WERI-Rb-1 (cell line): ENCODE measurements around the gene OR10G2.

Experiments used
- DNase-seq: peaks from one replicate; pipeline ENCODE4 v3.0.0-alpha.2; 2020
- H3K27ac ChIP-seq: fragments of 250-450 bp; sonication (Bioruptor Pico); 2 replicates; pipeline ENCODE4 v1.5.1; 2020; ENCODE audit warnings: mild to moderate bottlenecking, moderate library complexity
- H3K27me3 ChIP-seq: fragments of 250-450 bp; sonication (Bioruptor Pico); 2 replicates; pipeline ENCODE4 v1.5.1; 2021; ENCODE audit warnings: mild to moderate bottlenecking, low read depth, moderate library complexity; ENCODE audit not compliant: insufficient read depth, severe bottlenecking
- H3K36me3 ChIP-seq: fragments of 250-450 bp; sonication (Bioruptor Pico); 2 replicates; pipeline ENCODE4 v1.5.1; 2020; ENCODE audit warnings: mild to moderate bottlenecking, moderate library complexity
- H3K4me3 ChIP-seq: 2 replicates; pipeline ENCODE4 v1.5.1; 2011; ENCODE audit warnings: low read depth, mild to moderate bottlenecking, control low read depth, low read length
- H3K9me3 ChIP-seq: fragments of 250-450 bp; sonication (Bioruptor Pico); 2 replicates; pipeline ENCODE4 v1.5.1; 2021; ENCODE audit warnings: mild to moderate bottlenecking, moderate library complexity; ENCODE audit not compliant: severe bottlenecking
- TF ChIP-seq, protein P1 (sequence below): IDR thresholded peaks from 2 replicates; pipeline ENCODE4 v1.5.1; 2011; ENCODE audit warnings: low read depth, mild to moderate bottlenecking, control low read depth, inconsistent platforms, low read length

Gene OR10G2, protein sequence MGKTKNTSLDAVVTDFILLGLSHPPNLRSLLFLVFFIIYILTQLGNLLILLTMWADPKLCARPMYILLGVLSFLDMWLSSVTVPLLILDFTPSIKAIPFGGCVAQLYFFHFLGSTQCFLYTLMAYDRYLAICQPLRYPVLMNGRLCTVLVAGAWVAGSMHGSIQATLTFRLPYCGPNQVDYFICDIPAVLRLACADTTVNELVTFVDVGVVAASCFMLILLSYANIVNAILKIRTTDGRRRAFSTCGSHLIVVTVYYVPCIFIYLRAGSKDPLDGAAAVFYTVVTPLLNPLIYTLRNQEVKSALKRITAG

DNA sequence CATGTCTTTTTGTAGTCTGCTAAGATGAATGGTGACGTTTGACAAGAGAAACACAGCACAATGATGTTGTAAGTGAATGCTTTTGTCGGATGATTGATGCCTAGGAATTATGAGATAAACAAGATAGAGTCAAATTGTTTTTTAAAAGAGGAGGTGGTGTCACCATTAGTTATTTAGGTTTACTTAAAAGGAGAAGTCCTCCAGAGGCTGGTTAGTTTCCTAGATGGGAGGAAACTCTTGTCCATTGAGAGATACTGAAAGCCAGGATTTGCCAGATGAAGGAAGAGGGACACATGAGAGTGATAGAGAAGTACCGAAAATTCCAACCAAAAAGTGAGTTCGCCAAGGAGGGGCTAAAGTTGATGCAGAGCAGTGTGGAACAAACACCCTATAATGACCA lies at the start of gene OR10G2:
Gene OR10G2, minus strand, starts transcription at position 101 of the 400 bp plus-strand sequence. Its CDS starts 98 bp downstream, at position 3.
- H3K27me3 ChIP-seq, result peaks cover 70% of the 10 kb centered on the region
- no peak within 1 kb of the TSS for H3K4me3 ChIP-seq
- no peak for DNase-seq
- TF ChIP-seq, protein P1, sequence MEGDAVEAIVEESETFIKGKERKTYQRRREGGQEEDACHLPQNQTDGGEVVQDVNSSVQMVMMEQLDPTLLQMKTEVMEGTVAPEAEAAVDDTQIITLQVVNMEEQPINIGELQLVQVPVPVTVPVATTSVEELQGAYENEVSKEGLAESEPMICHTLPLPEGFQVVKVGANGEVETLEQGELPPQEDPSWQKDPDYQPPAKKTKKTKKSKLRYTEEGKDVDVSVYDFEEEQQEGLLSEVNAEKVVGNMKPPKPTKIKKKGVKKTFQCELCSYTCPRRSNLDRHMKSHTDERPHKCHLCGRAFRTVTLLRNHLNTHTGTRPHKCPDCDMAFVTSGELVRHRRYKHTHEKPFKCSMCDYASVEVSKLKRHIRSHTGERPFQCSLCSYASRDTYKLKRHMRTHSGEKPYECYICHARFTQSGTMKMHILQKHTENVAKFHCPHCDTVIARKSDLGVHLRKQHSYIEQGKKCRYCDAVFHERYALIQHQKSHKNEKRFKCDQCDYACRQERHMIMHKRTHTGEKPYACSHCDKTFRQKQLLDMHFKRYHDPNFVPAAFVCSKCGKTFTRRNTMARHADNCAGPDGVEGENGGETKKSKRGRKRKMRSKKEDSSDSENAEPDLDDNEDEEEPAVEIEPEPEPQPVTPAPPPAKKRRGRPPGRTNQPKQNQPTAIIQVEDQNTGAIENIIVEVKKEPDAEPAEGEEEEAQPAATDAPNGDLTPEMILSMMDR, result no peak
- no peak within 1 kb of the TSS for H3K27ac ChIP-seq
- peaks cover 4% of the 10 kb centered on the region for H3K9me3 ChIP-seq
- no peaks in the 10 kb centered on the region for H3K36me3 ChIP-seq

DNA sequence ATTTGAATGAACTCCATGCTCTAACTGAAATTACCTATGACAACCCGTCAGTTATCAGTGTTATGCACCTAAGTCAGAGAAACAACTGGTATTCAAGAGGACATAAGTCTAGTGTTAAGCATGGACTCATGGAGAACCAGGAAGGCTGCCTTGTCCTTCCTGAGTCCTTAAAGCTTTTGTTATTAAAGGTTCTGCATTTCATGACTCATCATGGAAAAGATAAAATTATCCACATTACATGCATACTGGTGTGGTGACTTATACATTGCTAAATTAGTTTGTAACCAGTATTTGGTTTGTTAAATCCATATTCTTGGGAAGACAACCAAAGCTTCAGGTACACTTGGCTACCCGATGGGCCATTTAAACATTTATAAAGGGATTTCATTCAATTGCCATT lies 45.3 kb upstream of the OR10G2 start:
- peaks cover 82% of the 10 kb centered on the region for H3K27me3 ChIP-seq
- no peaks in the 10 kb centered on the region for H3K9me3 ChIP-seq
- H3K4me3 ChIP-seq, result no peak overlapping the region
- TF ChIP-seq, protein P1, result no peak
- no peaks in the 10 kb centered on the region for H3K36me3 ChIP-seq
- no peak for DNase-seq
- no peak overlapping the region for H3K27ac ChIP-seq

DNA sequence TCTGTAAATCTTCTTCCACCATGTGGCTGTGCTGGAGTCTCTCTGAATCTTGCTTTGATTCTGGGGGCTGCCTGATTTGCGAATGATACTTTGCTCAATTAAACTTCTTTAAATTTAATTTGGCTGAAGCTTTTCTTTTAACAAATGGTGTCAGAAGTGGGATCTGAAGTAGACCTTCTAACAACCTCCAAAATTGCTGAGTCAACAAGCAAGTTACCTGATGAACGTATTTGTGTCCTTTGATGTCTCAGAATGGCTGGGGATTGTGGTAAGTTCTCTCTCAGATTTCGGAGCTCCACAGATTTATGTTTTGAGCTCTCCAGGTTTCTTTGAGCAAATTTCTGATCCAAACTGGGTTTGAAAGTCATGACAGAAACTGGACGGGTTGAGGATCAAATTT lies 40.8 kb upstream of the OR10G2 start:
- no peak for DNase-seq
- Histone ChIP-seq H3K27ac (no peak overlapping the region), H3K9me3 (no peaks in the 10 kb centered on the region), H3K27me3 (peaks cover 84% of the 10 kb centered on the region), H3K4me3 (no peak overlapping the region), H3K36me3 (no peaks in the 10 kb centered on the region)
- TF ChIP-seq, protein P1, result no peak

DNA sequence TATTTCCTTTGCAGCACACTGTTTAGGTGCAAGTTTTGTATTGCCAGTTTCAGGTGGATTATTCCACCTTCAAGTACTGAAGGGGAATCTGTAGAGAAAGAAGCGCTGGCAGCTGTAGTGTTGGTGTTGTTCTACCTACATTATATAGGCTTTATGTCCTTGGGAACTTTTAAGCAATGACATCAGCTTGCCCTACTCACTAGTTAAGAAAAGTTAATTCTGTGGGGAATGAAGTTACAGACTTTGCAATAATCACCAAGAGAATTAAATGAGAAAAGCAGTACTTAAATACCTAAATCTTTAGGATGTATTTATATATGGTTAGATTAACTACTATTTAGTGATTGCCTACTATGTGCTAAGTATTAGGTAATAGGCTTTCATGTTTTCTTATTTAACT lies 39.0 kb upstream of the OR10G2 start, which contains the start of gene OR4E1:
Gene OR4E1, minus strand, starts transcription at position 101 of the 400 bp plus-strand sequence. CDS start 2,883 bp downstream, outside the sequence.
- Histone ChIP-seq H3K9me3 (no peaks in the 10 kb centered on the region), H3K27ac (no peak within 1 kb of the TSS), H3K4me3 (no peak within 1 kb of the TSS), H3K27me3 (peaks cover 78% of the 10 kb centered on the region), H3K36me3 (no peaks in the 10 kb centered on the region)
- DNase-seq, result no peak
- TF ChIP-seq, protein P1, result no peak

DNA sequence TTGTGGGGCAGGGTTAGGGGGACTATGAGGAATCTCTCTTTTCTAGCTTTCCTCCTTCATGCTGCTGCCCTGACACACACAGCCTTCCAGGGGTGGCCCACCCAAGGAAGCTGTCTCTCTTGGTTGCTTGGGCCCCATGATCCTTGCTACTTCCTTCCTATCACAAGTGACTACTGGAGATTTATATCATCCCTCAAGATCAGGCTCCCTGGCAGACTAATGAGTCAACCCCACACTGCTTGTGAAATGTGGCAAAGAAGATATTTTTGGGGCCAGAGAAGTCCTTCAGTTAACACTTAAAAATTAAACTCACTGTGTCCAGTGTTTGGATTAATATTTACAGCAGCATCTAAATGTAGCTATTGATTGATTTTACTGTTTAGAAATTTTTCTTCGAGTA lies 37.4 kb upstream of the OR10G2 start:
- H3K4me3 ChIP-seq, result no peak overlapping the region
- no peaks in the 10 kb centered on the region for H3K36me3 ChIP-seq
- DNase-seq, result no peak
- no peaks in the 10 kb centered on the region for H3K9me3 ChIP-seq
- peaks cover 78% of the 10 kb centered on the region for H3K27me3 ChIP-seq
- TF ChIP-seq, protein P1, result no peak
- H3K27ac ChIP-seq, result no peak overlapping the region

DNA sequence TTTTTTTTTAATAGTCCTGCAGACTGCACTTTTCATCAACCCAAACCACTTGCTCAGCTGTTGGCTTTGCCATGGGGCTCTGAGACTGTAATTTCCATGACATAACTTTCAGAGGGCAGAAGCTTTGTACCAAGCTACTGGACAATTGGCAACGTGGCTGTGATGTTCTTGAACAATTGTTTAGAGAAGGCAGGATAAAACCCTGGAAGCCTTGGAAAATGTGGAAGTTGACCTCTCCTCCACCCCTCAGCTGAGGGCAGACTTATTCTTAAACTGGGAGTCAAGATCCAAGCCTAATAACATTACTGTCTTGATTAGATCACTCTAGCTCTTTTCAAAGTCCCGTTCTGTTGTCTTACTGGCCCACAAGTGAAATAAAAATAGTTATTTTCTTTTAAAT lies 36.6 kb upstream of the OR10G2 start:
- no peak overlapping the region for H3K27ac ChIP-seq
- H3K36me3 ChIP-seq, result no peaks in the 10 kb centered on the region
- TF ChIP-seq, protein P1, result no peak
- H3K9me3 ChIP-seq, result no peaks in the 10 kb centered on the region
- no peak overlapping the region for H3K4me3 ChIP-seq
- no peak for DNase-seq
- H3K27me3 ChIP-seq, result peaks cover 72% of the 10 kb centered on the region
